Putamen (tissue), 1 donor: ENCODE data around the gene TPX2.
"Not testable (repeated sequence)": the region's sequence is repeated elsewhere in the genome, so short reads cannot be mapped to it uniquely, and the experiment has no call there.

Experiments
- DNase-seq: peaks from one replicate; pipeline ENCODE4 v3.0.0-alpha.2; 2016; ENCODE audit warnings: low spot score

TPX2 gene

GRCh38 chr20:31719644-31720485 lies 19.2 kb upstream of the TPX2 start:
- no peak for DNase-seq

GRCh38 chr20:31720486-31721407 lies 18.3 kb upstream of the TPX2 start:
- no peak for DNase-seq

- DNase-seq, result no peak
These were observed 17.5 kb upstream of the TPX2 start for GRCh38 chr20:31721408-31722256.

- DNase-seq, result peak; percentile 88
These were observed 16.6 kb upstream of the TPX2 start, which contains the start of gene BCL2L1 for GRCh38 chr20:31722257-31723068. BCL2L1 (minus strand) TSS chr20:31722868; CDS start chr20:31722218, 650 bp downstream.

- DNase-seq, result no peak
These were observed 16.1 kb upstream of the TPX2 start for GRCh38 chr20:31723069-31723318.

- peak; percentile 99 for DNase-seq
These were observed 15.6 kb upstream of the TPX2 start for GRCh38 chr20:31723319-31724078.

- no peak for DNase-seq
These were observed 7.8 kb upstream of the TPX2 start for GRCh38 chr20:31731321-31731717.

- no peak for DNase-seq
These were observed 474 bp downstream of the TPX2 start for GRCh38 chr20:31739550-31739977.

- no peak for DNase-seq
These were observed 1.1 kb downstream of the TPX2 start for GRCh38 chr20:31740208-31740607.

- DNase-seq, result no peak
These were observed 1.7 kb downstream of the TPX2 start for GRCh38 chr20:31740656-31741323.

GRCh38 chr20:31746068-31746878 lies 7.2 kb downstream of the TPX2 start:
- no peak for DNase-seq

GRCh38 chr20:31747028-31747427 lies 7.9 kb downstream of the TPX2 start:
- DNase-seq, result not testable (repeated sequence)

GRCh38 chr20:31747640-31748039 lies 8.6 kb downstream of the TPX2 start:
- DNase-seq, result no peak

GRCh38 chr20:31749223-31749622 lies 10.1 kb downstream of the TPX2 start:
- DNase-seq, result no peak

GRCh38 chr20:31751126-31751525 lies 12.0 kb downstream of the TPX2 start:
- DNase-seq, result no peak

- no peak for DNase-seq
These were observed 18.2 kb downstream of the TPX2 start for GRCh38 chr20:31757254-31757653.

- no peak for DNase-seq
These were observed 19.4 kb downstream of the TPX2 start for GRCh38 chr20:31758521-31758920.

GRCh38 chr20:31758991-31759390 lies 19.9 kb downstream of the TPX2 start:
- DNase-seq, result no peak
